CD14-positive monocyte (primary cell): ENCODE data around the gene PTPRO. TPM values are rescaled to one million over a fixed set of nuclear protein-coding genes. Genes with fewer than 3 reads are reported as not detected.

Source experiments
- DNase-seq, 3 donors: peaks; one replicate each; pipeline ENCODE4 v3.0.0-alpha.2; 2011 to 2022
- H2AFZ ChIP-seq: 2 replicates; pipeline ENCODE4 v1.6.0; 2012; ENCODE audit warnings: mild to moderate bottlenecking, low read depth, low read length, inconsistent platforms; ENCODE audit not compliant: insufficient read depth, poor library complexity, severe bottlenecking
- H3K27ac ChIP-seq, 2 donors: 1 replicate in 1 of 2; 2 replicates in 1 of 2; pipeline ENCODE4 v1.5.1; 2012 to 2013; ENCODE audit warnings: low read length in 2 of 2, control low read depth in 1 of 2, inconsistent platforms in 1 of 2, low read depth in 1 of 2, mild to moderate bottlenecking in 1 of 2
- H3K27me3 ChIP-seq, 2 donors: one replicate each; pipeline versions ENCODE4 v1.6.0 to v1.6.1; 2011 to 2013; ENCODE audit warnings: low read length in 2 of 2; ENCODE audit not compliant: control insufficient read depth in 2 of 2, insufficient read depth in 2 of 2
- H3K36me3 ChIP-seq, 2 donors: replicated peaks in 1 of 2; 1 replicate in 1 of 2; 2 replicates in 1 of 2; pipeline versions ENCODE4 v1.5.1 to v1.6.1; 2012 to 2013; ENCODE audit warnings: low read length in 2 of 2, control low read depth in 1 of 2, inconsistent platforms in 1 of 2, mild to moderate bottlenecking in 1 of 2; ENCODE audit not compliant: insufficient read depth in 2 of 2, control insufficient read depth in 1 of 2
- H3K4me1 ChIP-seq, 2 donors: 1 replicate in 1 of 2; 2 replicates in 1 of 2; pipeline versions ENCODE4 v1.5.1 to v1.6.1; 2012 to 2013; ENCODE audit warnings: low read length in 2 of 2, control low read depth in 1 of 2, inconsistent platforms in 1 of 2, mild to moderate bottlenecking in 1 of 2, moderate library complexity in 1 of 2; ENCODE audit not compliant: insufficient read depth in 2 of 2, control insufficient read depth in 1 of 2
- H3K4me2 ChIP-seq: replicated peaks from 2 replicates; pipeline ENCODE3; 2012; ENCODE audit warnings: low read length, moderate library complexity, mild to moderate bottlenecking; ENCODE audit not compliant: poor library complexity, severe bottlenecking; ENCODE audit errors: extremely low read depth
- H3K4me3 ChIP-seq, 3 experiments: fragments of 200-600 bp in 1 of 3; sonication (generic) in 1 of 3; replicated peaks in 1 of 3; 1 replicate in 2 of 3; 2 replicates in 1 of 3; pipeline ENCODE4 v1.5.1; 2011 to 2013; ENCODE audit warnings: low read length in 3 of 3, mild to moderate bottlenecking in 3 of 3, control low read depth in 2 of 3, low read depth in 2 of 3, inconsistent platforms in 1 of 3, moderate library complexity in 1 of 3
- H3K79me2 ChIP-seq: 2 replicates; pipeline ENCODE4 v1.6.0; 2012; ENCODE audit warnings: mild to moderate bottlenecking, control low read depth, inconsistent platforms, low read length, moderate library complexity; ENCODE audit not compliant: insufficient read depth
- H3K9ac ChIP-seq: 2 replicates; pipeline ENCODE4 v1.6.0; 2017; ENCODE audit warnings: low read length, mild to moderate bottlenecking; ENCODE audit not compliant: insufficient read depth, poor library complexity, severe bottlenecking
- H3K9me3 ChIP-seq, 2 donors: replicated peaks in 1 of 2; 1 replicate in 1 of 2; 2 replicates in 1 of 2; pipeline versions ENCODE4 v1.5.1 to v1.6.1; 2012 to 2013; ENCODE audit warnings: low read length in 2 of 2, control low read depth in 1 of 2; ENCODE audit not compliant: control insufficient read depth in 1 of 2, insufficient read depth in 1 of 2
- H4K20me1 ChIP-seq: 2 replicates; pipeline ENCODE4 v1.6.0; 2012; ENCODE audit warnings: mild to moderate bottlenecking, low read length, control low read depth, moderate library complexity; ENCODE audit not compliant: insufficient read depth
- H3K27ac Mint-ChIP-seq, 7 donors: one replicate each; pipeline ENCODE4 v1.8.0; 2020; ENCODE audit warnings: mild to moderate bottlenecking in 7 of 7, mixed read lengths in 7 of 7, moderate library complexity in 6 of 7, inconsistent platforms in 2 of 7
- H3K27me3 Mint-ChIP-seq, 3 donors: one replicate each; pipeline ENCODE4 v1.8.0; 2021 to 2022; ENCODE audit warnings: low read depth in 3 of 3, mild to moderate bottlenecking in 3 of 3, mixed read lengths in 3 of 3, moderate library complexity in 3 of 3, inconsistent platforms in 1 of 3
- H3K36me3 Mint-ChIP-seq, 2 donors: one replicate each; pipeline ENCODE4 v1.8.0; 2020; ENCODE audit warnings: mixed read lengths in 2 of 2, inconsistent platforms in 1 of 2, mild to moderate bottlenecking in 1 of 2
- H3K4me1 Mint-ChIP-seq: one replicate; pipeline ENCODE4 v1.8.0; 2020; ENCODE audit warnings: mild to moderate bottlenecking, mixed read lengths
- H3K4me3 Mint-ChIP-seq, 2 donors: one replicate each; pipeline ENCODE4 v1.8.0; 2020; ENCODE audit warnings: mild to moderate bottlenecking in 2 of 2, mixed read lengths in 2 of 2, moderate library complexity in 1 of 2
- H3K9me3 Mint-ChIP-seq, 7 donors: one replicate each; pipeline ENCODE4 v1.8.0; 2020 to 2022; ENCODE audit warnings: mixed read lengths in 7 of 7, mild to moderate bottlenecking in 6 of 7, moderate library complexity in 6 of 7, inconsistent platforms in 2 of 7
- WGBS: methylation state at CpG from one replicate; pipeline ENCODE4 v1.1.5; 2013; ENCODE audit warnings: missing lambda C conversion rate; ENCODE audit not compliant: insufficient coverage; 5-methylcytosine and 5-hydroxymethylcytosine counted together
- intact Hi-C, 2 donors: fragments of 100-400 bp; cut with micrococcal nuclease; formaldehyde crosslinking; loops; one replicate each; pipeline versions ENCODE4 v1.15.0 to v1.15.1; 2023
- polyA plus RNA-seq, 3 donors: library from polyadenylated mRNA; depleted of rRNA in 1 of 3; unstranded in 2 of 3; stranded (reverse) in 1 of 3; fragments of 300-500 nt in 2 of 3; fragments of >200 nt in 1 of 3; fragmentation: Illumina TruSeq in 2 of 3; gene quantifications; 1 replicate in 2 of 3; 2 replicates in 1 of 3; pipeline ENCODE4 v1.2.3, GENCODE V29; 2012 to 2021
- TF ChIP-seq, protein P1 (sequence below): fragments of 200-600 bp; IDR thresholded peaks from one replicate; pipeline ENCODE4 v1.8.0; 2022; ENCODE audit warnings: antibody characterized with exemption, mild to moderate bottlenecking

The PTPRO gene
- polyA plus RNA-seq, 3 donors = 3.1 to 12.0 (median 4.7) TPM

DNA sequence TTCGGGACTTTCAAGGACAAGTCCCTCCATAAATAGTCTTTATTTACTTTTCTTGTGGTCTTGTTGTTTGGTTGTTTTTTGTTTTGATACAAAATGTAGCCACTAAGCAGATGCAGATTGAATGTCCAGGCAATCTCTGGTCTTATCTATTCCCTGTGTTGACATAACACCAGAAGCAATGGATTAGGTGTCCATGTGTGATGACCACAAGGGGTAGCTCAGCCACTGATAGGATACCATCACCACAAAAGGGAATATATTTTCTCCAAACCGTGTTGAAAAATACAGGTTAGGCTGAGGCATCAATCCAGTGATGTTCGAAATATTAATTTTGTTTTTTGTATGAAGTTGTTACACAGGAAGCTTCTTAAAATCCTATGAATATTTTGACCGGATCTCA is 270.6 kb downstream of the PTPRO start:
- H3K27me3 Mint-ChIP-seq = peaks cover 0 to 6% (median 0%) of the 10 kb centered on the region in 3 donors
- no CpG with 5 or more reads among the region's 4 CpGs for WGBS
- intact Hi-C loops = no loop called here
- peaks cover 66% of the 10 kb centered on the region in 2 donors for H3K36me3 Mint-ChIP-seq
- H3K27ac ChIP-seq = no peak overlapping the region
- H3K4me2 ChIP-seq = no peak overlapping the region
- no peak overlapping the region for H3K4me3 Mint-ChIP-seq
- no peaks in the 10 kb centered on the region for H3K9me3 ChIP-seq
- H4K20me1 ChIP-seq = no peaks in the 10 kb centered on the region
- peaks cover 0 to 2% of the 10 kb centered on the region in 2 donors for H3K4me1 ChIP-seq
- H3K4me3 ChIP-seq = no peak overlapping the region
- H3K79me2 ChIP-seq = no peaks in the 10 kb centered on the region
- TF ChIP-seq, protein P1, sequence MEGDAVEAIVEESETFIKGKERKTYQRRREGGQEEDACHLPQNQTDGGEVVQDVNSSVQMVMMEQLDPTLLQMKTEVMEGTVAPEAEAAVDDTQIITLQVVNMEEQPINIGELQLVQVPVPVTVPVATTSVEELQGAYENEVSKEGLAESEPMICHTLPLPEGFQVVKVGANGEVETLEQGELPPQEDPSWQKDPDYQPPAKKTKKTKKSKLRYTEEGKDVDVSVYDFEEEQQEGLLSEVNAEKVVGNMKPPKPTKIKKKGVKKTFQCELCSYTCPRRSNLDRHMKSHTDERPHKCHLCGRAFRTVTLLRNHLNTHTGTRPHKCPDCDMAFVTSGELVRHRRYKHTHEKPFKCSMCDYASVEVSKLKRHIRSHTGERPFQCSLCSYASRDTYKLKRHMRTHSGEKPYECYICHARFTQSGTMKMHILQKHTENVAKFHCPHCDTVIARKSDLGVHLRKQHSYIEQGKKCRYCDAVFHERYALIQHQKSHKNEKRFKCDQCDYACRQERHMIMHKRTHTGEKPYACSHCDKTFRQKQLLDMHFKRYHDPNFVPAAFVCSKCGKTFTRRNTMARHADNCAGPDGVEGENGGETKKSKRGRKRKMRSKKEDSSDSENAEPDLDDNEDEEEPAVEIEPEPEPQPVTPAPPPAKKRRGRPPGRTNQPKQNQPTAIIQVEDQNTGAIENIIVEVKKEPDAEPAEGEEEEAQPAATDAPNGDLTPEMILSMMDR = no peak
- H3K9me3 Mint-ChIP-seq = no peaks in the 10 kb centered on the region
- H3K36me3 ChIP-seq = peaks cover 24 to 51% of the 10 kb centered on the region in 2 donors
- H3K27me3 ChIP-seq = no peaks in the 10 kb centered on the region
- no peak overlapping the region for H3K27ac Mint-ChIP-seq
- DNase-seq = no peak
- no peak overlapping the region for H2AFZ ChIP-seq
- H3K4me1 Mint-ChIP-seq = peaks cover 9% of the 10 kb centered on the region
- H3K9ac ChIP-seq = no peak overlapping the region

DNA sequence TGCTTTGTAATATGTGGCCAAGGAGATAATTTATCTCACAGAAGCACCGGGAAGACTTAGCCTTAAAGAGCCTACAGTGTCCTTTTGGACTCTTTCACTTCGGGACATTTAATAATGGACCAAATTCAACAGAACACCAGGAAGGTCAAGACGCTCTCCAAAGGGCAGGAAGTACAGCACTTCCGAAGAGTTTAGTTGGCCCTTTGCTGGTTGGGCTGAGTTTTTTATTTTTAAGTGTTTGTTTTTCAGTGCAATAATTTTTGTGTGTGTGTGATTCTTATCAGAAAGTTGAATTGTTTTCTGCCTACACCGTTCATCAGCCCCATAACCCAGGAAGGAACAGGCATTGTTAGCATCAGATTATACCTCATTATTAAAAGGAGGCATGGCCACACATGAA is 273.9 kb downstream of the PTPRO start:
- H3K4me1 Mint-ChIP-seq = peaks cover 5% of the 10 kb centered on the region
- H2AFZ ChIP-seq = no peak overlapping the region
- H3K36me3 ChIP-seq = peaks cover 21 to 33% of the 10 kb centered on the region in 2 donors
- no peaks in the 10 kb centered on the region for H3K27me3 ChIP-seq
- peaks cover 0 to 1% (median 0%) of the 10 kb centered on the region in 3 donors for H3K27me3 Mint-ChIP-seq
- no peaks in the 10 kb centered on the region for H3K79me2 ChIP-seq
- H3K4me3 Mint-ChIP-seq = no peak overlapping the region
- no peak overlapping the region for H3K4me3 ChIP-seq
- H3K4me1 ChIP-seq = peaks cover 0 to 7% of the 10 kb centered on the region in 2 donors
- H4K20me1 ChIP-seq = no peaks in the 10 kb centered on the region
- DNase-seq = no peak
- H3K27ac Mint-ChIP-seq = no peak overlapping the region
- WGBS = 100% methylated on average over 2 of the region's 5 CpGs
- H3K4me2 ChIP-seq = no peak overlapping the region
- H3K9ac ChIP-seq = no peak overlapping the region
- peaks cover 38 to 44% of the 10 kb centered on the region in 2 donors for H3K36me3 Mint-ChIP-seq
- intact Hi-C loops = no loop called here
- TF ChIP-seq, protein P1 = no peak
- H3K9me3 Mint-ChIP-seq = no peaks in the 10 kb centered on the region
- no peaks in the 10 kb centered on the region for H3K9me3 ChIP-seq
- H3K27ac ChIP-seq = no peak overlapping the region
